HFFc6 (cell line): ENCODE data around the gene PDZD2. TPM values are rescaled to one million over a fixed set of nuclear protein-coding genes. Genes with fewer than 3 reads are reported as not detected.

ENCODE experiments used
- DNase-seq: peaks from one replicate; pipeline ENCODE4 v3.0.0-alpha.2; 2018
- H3K27ac Mint-ChIP-seq: 2 replicates; pipeline ENCODE4 v1.8.0; 2020; ENCODE audit warnings: mild to moderate bottlenecking, mixed read lengths
- H3K27me3 Mint-ChIP-seq: 2 replicates; pipeline ENCODE4 v1.8.0; 2021; ENCODE audit warnings: mild to moderate bottlenecking, moderate library complexity, mixed read lengths; ENCODE audit not compliant: insufficient read depth
- H3K36me3 Mint-ChIP-seq: 2 replicates; pipeline ENCODE4 v1.8.0; 2021; ENCODE audit warnings: low read depth, mixed read lengths
- H3K4me1 Mint-ChIP-seq: 2 replicates; pipeline ENCODE4 v1.8.0; 2020; ENCODE audit warnings: low read depth, mixed read lengths
- H3K4me3 Mint-ChIP-seq: 2 replicates; pipeline ENCODE4 v1.8.0; 2020; ENCODE audit warnings: mild to moderate bottlenecking, moderate library complexity, mixed read lengths
- H3K9me3 Mint-ChIP-seq: 2 replicates; pipeline ENCODE4 v1.8.0; 2020; ENCODE audit warnings: mild to moderate bottlenecking, mixed read lengths
- CTCF ChIP-seq: fragments of 200-600 bp; sonication (generic); IDR thresholded peaks from 2 replicates; pipeline ENCODE4 v1.5.0; 2021; ENCODE audit warnings: antibody characterized with exemption, mild to moderate bottlenecking
- total RNA-seq, 6 experiments: library from RNA; stranded (reverse); fragmentation: NEBNext Ultra II Directional; extraction: Animal tissue kit (Norgen Biotek cat#: 25700); gene quantifications; 2 replicates in 1 of 6; 3 replicates in 5 of 6; pipeline ENCODE4 v1.2.3, GENCODE V29; 2021

The PDZD2 gene
- total RNA-seq, 6 experiments from 2014 or later = 0.02 to 0.12 (median 0.09) TPM

- no peaks in the 10 kb centered on the region for H3K4me1 Mint-ChIP-seq
- H3K27me3 Mint-ChIP-seq = peaks cover 54% of the 10 kb centered on the region
- H3K9me3 Mint-ChIP-seq = no peaks in the 10 kb centered on the region
- H3K27ac Mint-ChIP-seq = no peak overlapping the region
- no peak for DNase-seq
- no peaks in the 10 kb centered on the region for H3K36me3 Mint-ChIP-seq
- no peak for TF ChIP-seq CTCF
- H3K4me3 Mint-ChIP-seq = no peak overlapping the region
These were observed 115.4 kb downstream of the PDZD2 start for GRCh38 chr5:31754358-31754704.

- H3K4me3 Mint-ChIP-seq = no peak overlapping the region
- H3K9me3 Mint-ChIP-seq = no peaks in the 10 kb centered on the region
- DNase-seq = no peak
- H3K4me1 Mint-ChIP-seq = no peaks in the 10 kb centered on the region
- no peak overlapping the region for H3K27ac Mint-ChIP-seq
- H3K27me3 Mint-ChIP-seq = peaks cover 53% of the 10 kb centered on the region
- H3K36me3 Mint-ChIP-seq = no peaks in the 10 kb centered on the region
- no peak for TF ChIP-seq CTCF
These were observed 116.1 kb downstream of the PDZD2 start for GRCh38 chr5:31754741-31755675.

GRCh38 chr5:31755676-31756230 is 116.8 kb downstream of the PDZD2 start:
- no peak overlapping the region for H3K27ac Mint-ChIP-seq
- no peaks in the 10 kb centered on the region for H3K36me3 Mint-ChIP-seq
- H3K9me3 Mint-ChIP-seq = no peaks in the 10 kb centered on the region
- H3K4me1 Mint-ChIP-seq = no peaks in the 10 kb centered on the region
- peaks cover 54% of the 10 kb centered on the region for H3K27me3 Mint-ChIP-seq
- DNase-seq = no peak
- H3K4me3 Mint-ChIP-seq = no peak overlapping the region
- TF ChIP-seq CTCF = no peak

GRCh38 chr5:31757806-31758205 is 118.9 kb downstream of the PDZD2 start:
- Mint-ChIP-seq H3K9me3 (no peaks in the 10 kb centered on the region), H3K4me1 (no peaks in the 10 kb centered on the region), H3K27ac (no peak overlapping the region), H3K4me3 (no peak overlapping the region), H3K36me3 (no peaks in the 10 kb centered on the region), H3K27me3 (peaks cover 49% of the 10 kb centered on the region)
- TF ChIP-seq CTCF = no peak
- no peak for DNase-seq

GRCh38 chr5:31758803-31759425 is 120.0 kb downstream of the PDZD2 start:
- Mint-ChIP-seq H3K27ac (no peak overlapping the region), H3K4me1 (no peaks in the 10 kb centered on the region), H3K27me3 (peaks cover 46% of the 10 kb centered on the region), H3K9me3 (no peaks in the 10 kb centered on the region), H3K36me3 (no peaks in the 10 kb centered on the region), H3K4me3 (no peak overlapping the region)
- TF ChIP-seq CTCF = no peak
- no peak for DNase-seq
